Nucleus accumbens (tissue), 56 donors: ENCODE measurements around the gene TANC1.

Experiments
- DNase-seq, 56 donors: peaks; one replicate each; lab custom pipeline; 2025; lab: John Stamatoyannopoulos, UW

The TANC1 gene

DNA sequence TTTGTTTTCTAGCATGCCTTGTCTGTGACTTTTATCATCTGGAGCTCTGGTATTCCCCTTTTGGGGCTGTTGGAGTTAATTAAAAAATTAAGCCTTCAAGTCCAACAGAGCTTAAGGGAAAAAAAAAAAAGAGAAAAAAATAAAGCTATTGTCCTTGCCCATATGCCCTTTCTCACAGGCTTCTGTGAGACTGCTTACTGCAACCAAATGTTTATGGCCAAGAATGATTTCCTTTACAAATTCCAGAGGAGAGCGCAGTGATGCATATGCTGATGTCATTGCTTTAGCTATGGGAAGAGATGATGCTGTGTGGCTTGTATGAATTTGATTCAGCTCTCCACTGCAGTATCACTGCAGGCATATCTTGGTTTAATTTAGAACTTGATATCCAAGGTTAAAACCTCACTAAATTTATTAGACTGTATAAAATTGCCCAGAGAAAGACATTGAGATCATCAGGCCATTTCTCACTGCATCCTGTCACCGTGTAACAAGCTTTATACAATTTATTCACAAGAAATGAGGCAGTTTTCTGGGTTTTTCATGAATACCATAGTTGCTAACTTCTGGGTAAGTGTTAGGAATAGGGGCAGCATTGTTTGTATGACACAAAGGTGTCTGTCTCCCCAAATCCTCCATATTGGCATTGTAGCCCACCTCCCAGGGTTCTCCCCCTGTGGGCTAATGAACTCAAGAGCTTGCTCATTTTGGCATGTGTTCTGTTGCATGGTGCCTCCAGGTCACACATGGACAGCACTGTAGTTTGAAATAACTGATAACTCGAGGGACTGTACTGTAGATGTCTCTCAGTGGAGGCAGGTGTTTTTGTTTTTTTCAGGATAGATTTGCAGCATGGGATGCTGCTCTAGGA is 85.0 kb downstream of the TANC1 start:
- no peak for DNase-seq

DNA sequence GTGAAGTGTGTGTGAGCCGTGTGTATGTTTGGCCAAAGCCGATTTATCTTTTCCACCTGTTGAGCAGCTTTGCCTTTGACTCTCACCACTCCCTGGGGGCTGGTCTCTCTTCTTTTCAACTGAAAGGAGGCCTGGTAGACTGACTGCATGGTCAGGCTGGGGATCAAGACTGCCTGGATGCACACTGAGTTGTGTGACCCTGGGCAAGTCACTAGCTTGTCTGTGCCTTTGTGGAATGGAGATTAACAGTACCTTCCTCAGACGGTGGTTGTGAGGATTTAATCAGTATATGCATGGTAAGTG is 85.5 kb downstream of the TANC1 start:
- no peak for DNase-seq

DNA sequence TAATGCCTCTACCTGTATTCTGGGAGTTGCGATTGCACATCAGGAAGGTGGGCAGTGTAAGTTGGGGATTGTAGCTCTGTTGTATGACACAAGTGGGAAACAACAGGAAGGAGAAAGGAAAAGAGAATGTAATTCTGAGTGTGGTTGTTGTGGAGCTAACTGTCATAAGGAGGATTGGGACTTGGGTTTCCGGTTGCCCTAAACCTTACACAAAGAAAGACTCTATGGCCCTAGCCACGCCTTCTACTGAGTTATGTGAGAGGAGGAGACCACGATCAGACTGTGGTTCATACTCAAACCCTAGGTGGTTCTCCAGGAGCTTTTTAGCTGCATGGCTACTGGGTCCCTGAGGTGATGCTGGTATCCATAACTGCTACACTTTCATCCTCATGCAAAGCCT is 86.5 kb downstream of the TANC1 start:
- DNase-seq, result no peak

DNA sequence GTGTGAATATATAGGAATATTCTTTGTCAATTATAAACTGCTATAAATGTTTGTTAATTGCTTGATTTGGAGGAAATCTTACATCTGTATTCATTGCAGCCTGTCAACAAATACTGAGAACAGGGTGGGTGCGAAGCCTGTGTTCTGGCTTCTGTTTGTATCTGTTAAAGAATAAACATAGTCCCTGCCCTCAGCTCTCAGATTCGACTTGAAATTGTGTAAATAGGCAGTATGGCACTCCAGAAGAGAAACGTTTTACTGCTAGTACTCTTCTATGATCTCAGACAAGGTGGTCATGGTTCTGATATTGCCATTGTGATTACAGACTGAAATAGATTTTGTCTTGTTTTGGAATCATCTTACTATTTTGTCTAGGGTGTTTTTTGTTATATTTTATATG is 92.1 kb downstream of the TANC1 start:
- no peak for DNase-seq

DNA sequence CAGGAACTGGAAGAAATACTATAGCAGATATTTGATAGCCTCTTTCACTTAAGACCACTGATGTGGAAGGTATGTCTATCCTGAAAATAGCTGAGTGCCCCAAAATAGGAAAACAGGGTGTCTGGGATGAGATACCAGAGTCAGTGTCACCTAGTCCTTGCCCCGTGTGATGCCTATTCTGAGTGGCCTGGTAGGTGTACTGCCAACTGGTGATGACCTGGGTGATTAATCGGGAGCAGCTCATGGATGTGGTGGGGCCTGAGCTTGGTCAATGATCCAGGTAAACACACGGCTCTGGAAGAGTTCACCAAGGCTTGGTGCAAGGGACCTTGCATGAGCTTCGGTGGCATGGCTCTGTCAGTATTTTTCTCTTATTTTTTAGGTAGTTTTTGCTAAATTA is 95.2 kb downstream of the TANC1 start:
- no peak for DNase-seq

DNA sequence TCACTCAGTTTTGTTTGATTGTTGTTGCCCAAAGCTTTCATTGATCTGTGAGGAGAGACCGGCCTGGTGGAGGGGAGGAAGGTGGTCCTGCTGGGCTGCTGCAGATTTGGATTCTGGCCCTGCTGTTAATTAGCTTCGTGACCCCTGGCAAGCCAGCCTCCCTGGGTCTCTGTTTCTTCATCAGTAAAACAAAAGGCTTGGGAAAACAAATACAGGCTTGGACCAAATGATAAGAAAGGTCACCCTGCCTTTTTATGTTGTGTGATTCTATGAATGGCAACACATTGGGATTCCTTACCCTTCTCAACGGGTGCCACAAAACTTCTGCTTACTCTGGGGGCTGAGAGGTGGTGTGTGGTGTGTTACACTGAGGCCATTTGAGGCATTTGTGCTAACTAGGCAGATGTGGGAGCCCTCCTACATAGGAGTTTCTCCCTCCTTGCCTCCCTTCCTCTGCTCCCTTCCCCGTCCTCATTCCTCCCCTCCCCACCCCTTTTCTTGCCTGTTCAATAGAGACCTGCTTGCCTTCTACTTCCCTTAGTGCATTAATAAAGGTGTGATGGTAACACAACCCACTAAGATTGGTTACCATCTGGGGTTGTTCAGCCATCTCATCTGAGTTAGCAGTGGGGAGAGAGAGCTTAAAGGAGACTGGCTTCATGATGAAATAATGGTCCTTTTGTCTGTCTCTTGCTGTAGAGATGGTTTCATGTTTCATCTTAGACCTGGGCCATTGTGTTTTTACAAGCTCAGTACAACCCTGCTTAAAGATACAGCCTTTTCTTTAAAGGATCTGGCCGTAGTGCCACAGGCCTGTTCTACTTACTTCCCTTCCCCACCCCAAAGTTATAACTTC is 96.2 kb downstream of the TANC1 start:
- no peak for DNase-seq

DNA sequence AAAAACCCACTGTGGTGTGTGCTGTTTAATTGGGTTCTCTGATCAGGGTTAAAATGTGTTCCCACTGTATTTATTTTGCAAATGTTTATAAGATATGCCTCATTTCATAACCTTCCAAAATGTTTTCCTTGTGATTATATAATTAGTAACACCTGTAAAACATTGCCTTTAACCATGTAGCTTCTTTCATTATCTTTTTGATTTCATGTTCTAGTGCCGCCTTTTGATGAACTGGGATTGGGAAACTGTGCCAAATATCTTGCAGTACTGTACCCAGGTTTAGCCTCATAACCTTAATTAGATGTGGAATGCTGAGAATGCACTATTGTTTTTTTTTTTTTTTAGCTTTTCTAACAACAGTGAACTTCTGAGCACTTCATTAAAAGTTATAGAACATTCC is 96.9 kb downstream of the TANC1 start:
- no peak for DNase-seq

DNA sequence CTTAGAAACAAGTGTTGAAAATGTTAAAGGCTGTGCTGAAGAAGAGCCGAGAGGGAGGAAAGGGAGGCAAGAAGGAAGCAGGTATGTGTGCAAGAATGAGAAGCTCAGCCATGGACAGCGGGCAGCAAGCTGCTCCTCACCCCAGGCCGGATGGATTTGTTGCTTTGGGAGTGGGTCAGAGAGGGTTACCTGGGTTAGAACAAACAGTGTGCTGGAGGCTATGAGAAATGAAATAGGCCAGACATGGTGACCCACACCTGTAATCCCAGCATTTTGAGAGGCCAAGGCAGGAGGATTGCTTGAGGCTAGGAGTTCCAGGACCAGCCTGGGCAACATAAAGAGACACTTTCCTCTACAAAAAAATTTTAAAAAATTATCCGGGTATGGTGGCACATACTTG is 97.5 kb downstream of the TANC1 start:
- no peak for DNase-seq

DNA sequence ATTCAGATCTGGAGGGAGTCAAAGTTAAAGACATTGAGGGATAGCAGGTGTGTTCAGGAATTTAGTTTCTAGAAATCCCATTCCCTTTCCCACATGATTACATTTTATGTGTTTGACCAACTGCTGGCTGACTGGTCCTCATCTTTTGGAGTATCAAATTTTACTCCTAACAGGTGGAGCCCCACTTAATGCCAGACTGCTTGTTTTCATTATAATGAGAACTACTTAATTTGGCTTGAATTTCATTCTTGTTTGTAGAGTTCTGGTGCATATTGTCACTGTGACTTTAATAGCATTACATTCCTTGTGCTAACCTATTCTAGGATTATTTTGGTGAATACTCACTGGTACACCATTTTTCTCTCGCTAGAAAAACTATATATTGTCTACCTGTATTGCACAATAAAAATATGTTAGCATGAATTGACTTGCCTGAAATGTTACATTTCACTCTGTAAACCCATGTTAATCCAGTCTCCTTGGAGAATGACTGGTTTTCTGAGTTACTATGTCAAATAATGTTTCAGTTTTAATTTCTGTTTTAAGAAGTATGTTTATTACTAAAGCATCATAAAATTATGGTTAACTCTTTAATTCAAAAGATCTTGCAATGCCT is 98.2 kb downstream of the TANC1 start:
- no peak for DNase-seq

DNA sequence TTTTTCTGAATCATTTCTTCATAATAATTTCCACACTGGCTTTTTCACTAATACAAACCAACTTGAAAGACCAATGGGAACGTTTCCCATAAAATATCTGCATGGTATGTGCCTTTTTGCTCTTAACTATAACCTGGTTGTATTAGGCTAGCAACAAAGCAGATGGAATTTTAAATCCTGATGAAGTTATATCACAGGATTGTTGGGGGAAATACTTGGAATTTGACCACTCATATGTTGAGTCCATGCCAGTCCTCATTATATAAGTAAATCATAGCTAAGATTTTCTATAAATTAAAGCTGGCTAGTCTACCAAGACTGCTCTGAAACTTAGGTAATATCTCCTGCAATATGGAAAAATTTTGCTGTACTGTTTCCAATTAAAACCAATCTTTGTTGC is 99.5 kb downstream of the TANC1 start:
- DNase-seq, result no peak

DNA sequence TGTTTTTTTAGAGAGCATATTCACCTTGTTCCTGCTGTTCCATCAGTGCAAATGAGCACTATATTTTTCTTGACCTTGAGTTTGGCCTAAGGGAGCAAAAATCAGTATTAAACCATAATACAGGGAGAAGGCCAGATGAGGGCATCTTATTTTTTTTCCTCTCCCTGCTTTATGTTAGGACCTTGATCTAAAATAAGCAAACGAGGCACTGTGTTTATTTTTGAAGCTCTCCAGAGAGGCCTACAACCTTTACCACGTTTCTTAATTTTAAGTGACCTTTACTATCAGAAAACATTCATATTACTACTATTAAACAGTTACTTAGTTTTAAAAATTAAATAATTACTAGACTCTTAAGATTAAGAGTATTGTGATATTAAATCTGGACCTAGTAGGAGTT is 100.8 kb downstream of the TANC1 start:
- no peak for DNase-seq

DNA sequence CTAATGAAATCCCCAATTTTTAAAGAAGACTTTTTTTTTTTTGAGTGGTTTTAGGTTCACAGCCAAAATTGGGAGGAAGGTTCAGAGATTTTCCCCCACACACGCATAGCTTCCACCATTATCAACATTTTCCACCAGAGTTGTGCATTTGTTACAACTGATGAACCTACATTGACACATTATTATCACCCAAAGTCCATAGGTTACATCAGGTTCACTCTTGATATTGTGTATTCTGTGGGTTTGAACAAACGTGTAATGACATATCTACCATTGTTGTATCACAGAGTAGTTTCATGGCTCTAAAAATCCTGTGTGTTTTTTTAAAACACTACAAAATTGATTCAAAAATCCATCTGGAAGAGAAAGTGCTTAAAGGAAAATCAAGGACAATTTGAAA is 101.8 kb downstream of the TANC1 start:
- DNase-seq, result no peak

DNA sequence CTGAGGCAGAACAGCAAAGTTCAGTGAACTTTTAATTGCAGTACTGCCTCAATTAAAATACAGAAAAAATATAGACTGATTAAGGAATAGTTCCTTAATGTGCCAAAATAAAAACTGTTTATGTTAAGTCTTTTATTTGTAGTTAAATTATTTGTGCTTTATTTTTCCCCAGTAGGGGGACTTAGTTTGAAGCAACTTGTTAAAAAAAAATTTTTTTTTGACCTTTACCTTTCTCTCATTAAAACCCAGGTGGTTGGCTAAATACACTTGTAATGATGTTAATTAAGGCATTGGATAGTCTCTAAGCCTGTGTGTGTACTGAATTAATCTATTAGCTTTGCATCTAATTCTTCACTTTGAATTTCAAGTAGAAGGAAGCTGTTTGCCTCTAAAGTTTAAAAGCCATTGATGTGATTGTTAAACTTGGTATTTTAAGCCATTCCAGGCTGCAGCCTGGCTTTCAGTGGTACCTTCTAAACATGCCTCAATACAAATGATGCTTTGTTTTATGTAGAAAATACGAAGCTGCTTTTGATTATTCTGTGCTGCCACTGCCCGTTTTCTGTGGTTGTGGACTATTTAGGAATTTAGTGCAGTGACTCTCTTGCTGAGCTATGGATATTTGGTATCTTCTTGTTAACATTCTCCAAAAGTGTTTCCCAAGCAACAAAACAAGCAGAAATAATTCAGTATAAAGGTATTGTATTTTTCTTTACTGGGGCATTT is 102.9 kb downstream of the TANC1 start:
- no peak for DNase-seq

DNA sequence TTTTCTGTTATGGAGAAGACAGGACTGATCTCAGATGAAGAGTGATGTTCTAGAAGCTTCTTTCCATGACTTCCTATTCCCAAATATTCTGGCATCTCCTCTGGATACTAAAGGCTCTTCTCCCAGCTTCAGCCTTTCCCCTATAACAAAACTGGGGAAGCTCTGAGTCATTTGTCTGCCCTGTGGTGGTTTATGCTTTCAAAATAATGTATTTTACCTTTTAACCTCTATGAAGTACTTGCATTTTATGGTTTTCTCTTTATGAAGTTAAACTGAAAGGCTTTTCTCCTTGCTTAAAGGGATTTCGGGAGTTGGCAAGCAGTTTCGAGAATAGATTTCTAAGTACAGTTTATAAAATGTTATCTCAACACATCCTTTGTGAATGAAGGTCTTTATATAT is 104.4 kb downstream of the TANC1 start:
- no peak for DNase-seq

DNA sequence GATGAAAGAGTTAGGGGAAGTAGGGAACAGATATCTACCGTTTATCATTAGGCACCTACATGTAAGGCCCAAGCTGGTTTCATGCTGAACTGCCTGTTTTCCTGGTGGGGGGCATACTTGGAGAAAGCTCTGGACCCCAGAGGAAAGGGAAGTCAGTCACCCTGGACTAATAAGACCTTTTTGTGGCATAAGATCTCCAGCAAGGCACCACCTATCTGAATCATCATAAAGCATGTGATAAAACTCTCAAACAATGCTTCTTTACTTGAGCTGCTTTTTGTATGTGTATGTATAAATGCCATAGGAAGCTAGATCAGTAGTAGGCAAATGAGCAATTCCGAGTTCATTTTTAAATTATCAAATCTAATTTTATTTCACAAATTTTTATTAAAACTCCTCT is 104.8 kb downstream of the TANC1 start:
- DNase-seq, result no peak

DNA sequence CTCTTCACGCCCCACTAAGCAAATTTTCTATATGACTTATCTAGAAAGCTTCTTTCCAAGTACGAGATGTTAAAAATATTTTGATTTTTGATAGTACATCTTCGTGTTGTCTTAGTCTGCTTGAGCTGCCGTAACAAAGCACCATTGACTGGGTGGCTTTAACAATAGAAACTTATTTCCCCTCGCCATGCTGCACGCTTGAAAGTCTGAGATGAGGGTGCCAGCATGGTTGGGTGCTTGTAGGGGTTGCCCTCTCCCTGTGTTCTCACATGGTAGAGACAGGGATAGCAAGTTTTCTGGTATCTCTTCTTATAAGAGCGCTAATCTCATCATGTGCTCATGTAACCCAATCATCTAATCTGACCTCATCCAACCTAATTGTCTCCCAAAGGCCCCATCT is 106.2 kb downstream of the TANC1 start:
- DNase-seq, result no peak

DNA sequence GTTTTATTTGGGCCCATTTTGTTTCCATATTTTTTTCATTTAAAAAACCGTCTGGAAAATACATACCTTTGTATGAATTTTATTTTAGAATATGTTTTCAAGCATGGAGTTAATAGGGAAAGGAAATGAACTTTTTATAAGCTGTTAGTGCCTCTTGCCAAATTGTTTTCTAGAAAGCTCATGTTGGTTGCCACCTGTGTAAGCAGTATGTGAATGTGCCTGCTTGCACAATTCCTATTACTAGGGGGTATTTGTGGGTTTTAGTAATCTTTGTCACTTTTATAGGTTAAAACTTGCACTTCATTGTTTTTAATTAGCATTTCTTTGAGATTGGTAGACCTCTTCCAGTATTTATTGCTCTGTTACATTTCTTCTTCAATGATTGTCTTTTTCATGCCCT is 107.3 kb downstream of the TANC1 start:
- no peak for DNase-seq

DNA sequence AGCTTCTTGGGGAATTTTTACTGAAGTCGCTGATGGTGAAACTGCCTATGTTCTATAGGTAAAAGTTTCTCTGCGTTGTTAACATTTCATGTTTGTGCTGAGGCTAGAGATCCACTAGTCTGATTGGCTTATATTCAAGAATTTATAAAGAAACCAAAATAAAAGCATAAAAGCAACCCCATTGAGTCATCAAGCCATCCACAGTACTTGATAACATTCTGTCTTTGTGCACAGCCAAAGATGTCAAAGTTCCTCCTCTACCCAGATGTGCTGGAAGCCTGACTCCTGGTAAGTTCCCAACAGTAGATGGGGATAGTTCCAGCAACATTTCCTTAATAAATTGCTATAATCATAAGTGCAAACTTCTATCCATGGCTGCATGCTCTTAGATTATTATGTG is 107.8 kb downstream of the TANC1 start:
- no peak for DNase-seq

DNA sequence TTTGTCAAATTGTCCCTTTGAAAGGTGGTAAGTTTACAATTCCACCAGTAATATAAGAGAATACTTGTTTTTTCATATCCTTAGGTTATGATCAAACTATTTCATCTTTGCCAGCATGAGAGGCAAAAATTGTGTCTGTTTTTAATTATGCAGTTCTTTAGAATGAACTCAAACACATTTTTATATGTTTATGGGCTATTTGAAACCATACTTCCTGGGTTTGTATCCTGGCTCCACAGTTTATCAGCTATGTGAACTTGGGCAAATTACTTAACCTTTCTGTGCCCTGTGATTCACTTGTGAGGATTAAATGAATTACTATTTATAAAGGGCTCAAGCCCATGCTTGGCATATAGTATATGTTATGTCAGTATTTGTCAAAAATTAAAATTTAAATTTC is 109.4 kb downstream of the TANC1 start:
- no peak for DNase-seq

DNA sequence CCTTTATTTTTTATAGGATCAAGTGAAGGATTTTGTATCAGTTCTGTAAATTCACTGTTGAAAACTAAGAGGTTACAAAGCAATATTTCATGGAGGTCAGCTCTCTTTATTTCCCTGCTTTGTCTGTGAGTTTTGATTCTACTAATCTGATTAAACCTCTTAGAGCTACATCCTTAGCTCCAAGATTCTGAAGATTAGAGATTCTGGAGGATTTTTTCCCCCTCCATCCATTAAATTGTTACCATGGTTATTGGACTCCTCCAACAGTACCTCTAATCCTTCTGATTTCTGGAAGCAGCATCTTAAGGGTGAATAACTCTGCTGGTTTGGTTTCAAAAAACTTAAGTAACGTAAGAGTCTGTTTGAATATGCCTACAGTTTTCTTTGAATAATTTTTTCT is 110.0 kb downstream of the TANC1 start:
- no peak for DNase-seq

DNA sequence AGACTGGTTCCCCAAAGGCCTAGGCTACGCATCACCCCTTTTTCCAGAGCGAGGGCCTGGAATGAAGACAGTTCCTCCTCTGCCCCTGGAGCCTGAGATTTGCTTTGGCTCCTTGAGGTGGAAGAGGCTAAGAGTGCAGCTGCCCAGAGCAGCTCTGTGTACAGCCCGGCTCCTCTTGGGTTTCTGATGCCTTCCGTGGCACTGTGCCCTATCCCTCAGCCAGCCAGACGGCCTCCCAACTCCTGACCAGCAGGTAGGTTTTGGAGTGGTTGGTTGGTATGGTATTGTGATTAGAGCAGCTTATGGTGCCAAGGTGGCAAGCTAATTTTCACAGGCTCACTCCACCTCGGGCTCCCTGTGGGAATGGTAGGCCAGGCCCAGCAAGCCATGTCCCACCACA is 112.2 kb downstream of the TANC1 start:
- DNase-seq, result no peak
